DND-41 (cell line): Measurements from ENCODE around the gene GIT1.

ENCODE experiments used
- EZH2 ChIP-seq: IDR thresholded peaks from 3 replicates; pipeline ENCODE4 v1.6.1; 2012; ENCODE audit warnings: borderline replicate concordance, low read depth, mild to moderate bottlenecking, moderate library complexity, low read length, inconsistent platforms; ENCODE audit not compliant: severe bottlenecking
- TF ChIP-seq, protein P1 (sequence below): IDR thresholded peaks from 2 replicates; pipeline ENCODE4 v1.5.1; 2012; ENCODE audit warnings: borderline replicate concordance, low read length, moderate library complexity, mild to moderate bottlenecking; ENCODE audit not compliant: poor library complexity, severe bottlenecking; ENCODE audit errors: extremely low read depth

DNA sequence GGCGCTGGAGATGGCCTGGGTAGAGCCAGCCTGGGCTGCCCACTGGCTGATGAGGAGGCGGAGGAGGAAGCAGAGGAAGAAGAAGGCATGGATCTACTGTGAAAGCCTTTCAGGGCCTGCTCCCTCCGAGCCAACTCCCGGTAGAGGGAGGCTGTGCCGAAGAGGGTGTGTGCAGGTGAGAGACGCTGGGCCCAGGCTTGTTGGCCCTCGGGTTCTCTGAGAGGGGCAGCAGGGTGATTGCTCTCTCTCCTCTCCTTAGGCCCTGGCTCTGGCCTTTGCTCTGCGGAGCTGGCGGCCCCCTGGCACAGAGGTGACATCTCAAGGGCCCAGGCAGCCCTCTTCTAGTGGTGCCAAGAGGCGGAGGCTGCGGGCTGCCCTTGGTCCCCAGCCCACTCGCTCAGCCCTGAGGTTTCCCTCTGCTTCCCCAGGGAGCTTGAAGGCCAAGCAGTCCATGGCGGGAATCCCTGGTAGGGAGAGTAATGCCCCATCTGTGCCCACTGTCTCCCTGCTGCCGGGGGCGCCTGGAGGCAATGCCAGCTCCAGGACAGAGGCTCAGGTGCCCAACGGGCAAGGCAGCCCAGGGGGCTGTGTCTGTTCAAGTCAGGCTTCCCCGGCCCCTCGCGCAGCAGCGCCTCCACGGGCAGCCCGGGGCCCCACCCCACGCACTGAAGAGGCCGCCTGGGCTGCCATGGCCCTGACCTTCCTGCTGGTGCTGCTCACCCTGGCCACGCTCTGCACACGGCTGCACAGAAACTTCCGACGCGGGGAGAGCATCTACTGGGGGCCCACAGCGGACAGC is 17.4 kb downstream of the GIT1 start:
- no peak for TF ChIP-seq EZH2
- TF ChIP-seq, protein P1, sequence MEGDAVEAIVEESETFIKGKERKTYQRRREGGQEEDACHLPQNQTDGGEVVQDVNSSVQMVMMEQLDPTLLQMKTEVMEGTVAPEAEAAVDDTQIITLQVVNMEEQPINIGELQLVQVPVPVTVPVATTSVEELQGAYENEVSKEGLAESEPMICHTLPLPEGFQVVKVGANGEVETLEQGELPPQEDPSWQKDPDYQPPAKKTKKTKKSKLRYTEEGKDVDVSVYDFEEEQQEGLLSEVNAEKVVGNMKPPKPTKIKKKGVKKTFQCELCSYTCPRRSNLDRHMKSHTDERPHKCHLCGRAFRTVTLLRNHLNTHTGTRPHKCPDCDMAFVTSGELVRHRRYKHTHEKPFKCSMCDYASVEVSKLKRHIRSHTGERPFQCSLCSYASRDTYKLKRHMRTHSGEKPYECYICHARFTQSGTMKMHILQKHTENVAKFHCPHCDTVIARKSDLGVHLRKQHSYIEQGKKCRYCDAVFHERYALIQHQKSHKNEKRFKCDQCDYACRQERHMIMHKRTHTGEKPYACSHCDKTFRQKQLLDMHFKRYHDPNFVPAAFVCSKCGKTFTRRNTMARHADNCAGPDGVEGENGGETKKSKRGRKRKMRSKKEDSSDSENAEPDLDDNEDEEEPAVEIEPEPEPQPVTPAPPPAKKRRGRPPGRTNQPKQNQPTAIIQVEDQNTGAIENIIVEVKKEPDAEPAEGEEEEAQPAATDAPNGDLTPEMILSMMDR: no peak
